CD4-positive, alpha-beta T cell treated with Interferon alpha-2 for 1 hour (primary cell): ENCODE data around the gene OSBP2.
"Not testable (repeated sequence)": the region's sequence is repeated elsewhere in the genome, so short reads cannot be mapped to it uniquely, and the experiment has no call there.

ENCODE experiments used
- DNase-seq, 2 donors: peaks; one replicate each; pipeline ENCODE4 v3.0.0-alpha.2; 2020 to 2022

Gene OSBP2

GRCh38 chr22:30773919-30774318 is 79.2 kb downstream of the OSBP2 start:
- no peak for DNase-seq

DNA sequence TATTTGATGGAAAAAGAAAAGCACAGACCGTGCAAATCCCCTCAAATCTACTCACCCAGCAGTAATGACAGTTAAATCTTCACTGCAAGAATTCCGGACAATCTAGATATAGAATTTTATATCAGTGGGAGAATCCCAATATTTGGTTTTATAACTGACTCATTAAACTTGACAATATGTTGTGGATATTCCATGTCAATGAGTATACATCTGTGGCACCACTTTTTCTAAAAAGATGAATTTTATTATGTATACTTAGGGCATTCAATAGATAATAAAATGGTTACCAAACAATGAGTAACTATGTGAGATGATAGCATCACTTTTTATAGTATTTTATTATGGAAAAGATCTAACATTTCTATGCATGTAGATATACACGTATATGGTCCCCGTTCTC is 79.9 kb downstream of the OSBP2 start:
- no peak for DNase-seq

- no peak for DNase-seq
Observed at GRCh38 chr22:30776476-30776875, 81.8 kb downstream of the OSBP2 start.

GRCh38 chr22:30777146-30777545 is 82.5 kb downstream of the OSBP2 start:
- not testable (repeated sequence) for DNase-seq

- no peak for DNase-seq
Observed at GRCh38 chr22:30777587-30777986, 82.9 kb downstream of the OSBP2 start.

GRCh38 chr22:30778261-30778660 is 83.6 kb downstream of the OSBP2 start:
- DNase-seq: no peak

- no peak for DNase-seq
Observed at GRCh38 chr22:30780026-30780425, 85.4 kb downstream of the OSBP2 start.

GRCh38 chr22:30781271-30781875 is 86.7 kb downstream of the OSBP2 start:
- DNase-seq: no peak

DNA sequence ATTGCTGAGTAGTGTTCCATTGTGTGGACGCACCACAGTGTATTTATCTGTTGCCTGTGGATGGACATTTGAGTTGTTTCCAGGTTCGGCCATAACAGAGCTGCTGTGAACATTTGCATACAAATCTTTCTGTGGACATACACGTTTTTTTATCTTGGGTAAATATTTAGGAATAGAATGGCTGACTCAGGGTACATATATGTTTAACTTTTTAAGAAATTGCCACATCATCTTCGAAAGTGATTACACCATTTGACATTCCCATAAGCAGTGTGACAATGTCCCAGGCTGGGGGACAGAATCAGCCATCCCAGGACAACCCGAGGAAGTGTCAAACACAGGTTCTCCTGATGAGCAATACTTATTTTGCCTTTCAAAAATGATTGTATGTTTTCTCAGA is 87.9 kb downstream of the OSBP2 start:
- no peak for DNase-seq

DNA sequence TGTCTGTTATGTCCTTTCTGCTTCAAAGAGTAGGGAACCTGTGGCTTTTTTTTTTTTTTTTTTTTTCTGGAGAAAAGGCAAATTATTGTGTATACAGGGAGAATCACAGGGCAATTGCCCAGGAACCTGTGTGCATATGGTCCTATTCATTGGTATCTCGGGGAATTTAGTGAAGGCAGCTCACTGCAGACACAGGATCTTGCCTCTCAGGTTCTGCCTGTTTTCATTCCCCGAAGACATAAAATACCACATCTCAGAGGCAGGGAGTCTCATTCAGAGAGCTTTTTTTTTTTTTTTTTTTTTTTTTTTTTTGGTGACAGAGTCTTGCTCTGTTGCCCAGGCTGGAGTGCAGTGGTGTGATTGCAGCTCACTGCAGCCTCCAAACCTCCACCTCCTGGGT is 88.3 kb downstream of the OSBP2 start:
- no peak for DNase-seq

GRCh38 chr22:30785527-30785926 is 90.9 kb downstream of the OSBP2 start:
- no peak for DNase-seq

GRCh38 chr22:30790366-30790765 is 95.7 kb downstream of the OSBP2 start:
- DNase-seq: no peak

- DNase-seq: no peak
Observed at GRCh38 chr22:30792456-30792855, 97.8 kb downstream of the OSBP2 start.

DNA sequence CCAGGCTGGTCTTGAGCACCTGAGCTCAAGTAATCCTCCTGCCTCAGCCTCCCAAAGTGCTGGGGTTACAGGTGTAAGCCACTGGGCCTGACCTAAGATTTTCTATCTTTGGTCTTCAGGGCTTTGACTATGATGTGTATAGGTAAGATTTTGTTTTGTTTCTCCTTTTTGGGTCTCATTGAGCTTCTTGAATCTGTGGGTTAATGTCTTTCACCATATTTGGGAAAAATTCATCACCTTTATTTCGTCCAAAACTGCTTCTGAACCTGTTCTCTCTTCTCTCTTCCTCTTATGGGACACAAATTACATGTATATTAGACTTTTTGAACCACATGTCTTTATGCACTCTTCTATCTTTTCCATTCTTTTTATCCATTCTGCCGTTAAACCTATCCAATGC is 100.4 kb downstream of the OSBP2 start:
- DNase-seq: no peak

GRCh38 chr22:30801695-30802094 is 107.0 kb downstream of the OSBP2 start:
- no peak for DNase-seq

GRCh38 chr22:30802202-30803166 is 107.8 kb downstream of the OSBP2 start:
- peak; percentile 52 to 64 for DNase-seq

- no peak for DNase-seq
Observed at GRCh38 chr22:30803679-30804078, 109.0 kb downstream of the OSBP2 start.

DNA sequence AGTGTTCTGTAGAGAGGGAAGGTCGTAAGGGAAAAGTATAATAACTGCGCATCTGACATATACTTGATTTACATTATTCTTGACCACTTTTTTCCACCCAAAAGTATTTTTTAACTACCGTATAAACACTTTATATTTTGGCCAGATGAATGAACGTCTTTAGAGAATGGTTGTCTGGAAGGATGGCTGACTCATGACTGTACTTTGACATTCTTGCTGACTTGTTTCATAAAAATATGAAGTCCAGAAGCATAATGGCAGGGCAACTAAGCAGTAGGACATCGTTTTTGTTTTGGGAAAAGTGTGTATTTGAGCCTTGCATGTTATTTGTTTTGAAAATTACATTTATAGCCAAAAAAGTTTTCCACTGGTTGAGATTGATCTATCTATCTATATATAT is 110.0 kb downstream of the OSBP2 start:
- DNase-seq: no peak

DNA sequence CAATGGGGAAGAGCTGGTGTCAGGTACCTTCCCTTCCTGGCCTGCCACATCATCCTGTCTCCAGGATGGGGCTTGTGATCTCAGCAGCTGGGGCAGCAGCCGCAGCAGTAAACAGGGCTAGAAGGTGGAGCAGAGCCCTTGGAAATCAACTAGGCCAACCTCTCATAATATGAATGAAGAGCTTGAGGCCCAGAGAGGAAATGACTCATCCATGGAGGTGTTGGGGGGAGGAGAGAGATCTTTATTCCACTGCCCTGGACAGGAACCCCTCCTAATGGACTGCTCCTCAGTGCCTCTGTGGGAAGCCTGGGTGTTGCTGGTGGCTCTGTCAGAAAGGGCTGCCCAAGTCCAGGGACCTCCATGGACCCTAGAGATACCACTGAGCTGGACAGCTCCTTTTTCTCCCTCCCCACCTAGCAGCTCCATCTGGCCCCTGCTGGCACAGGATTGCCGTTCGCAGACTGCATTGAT is 111.8 kb downstream of the OSBP2 start:
- no peak for DNase-seq

DNA sequence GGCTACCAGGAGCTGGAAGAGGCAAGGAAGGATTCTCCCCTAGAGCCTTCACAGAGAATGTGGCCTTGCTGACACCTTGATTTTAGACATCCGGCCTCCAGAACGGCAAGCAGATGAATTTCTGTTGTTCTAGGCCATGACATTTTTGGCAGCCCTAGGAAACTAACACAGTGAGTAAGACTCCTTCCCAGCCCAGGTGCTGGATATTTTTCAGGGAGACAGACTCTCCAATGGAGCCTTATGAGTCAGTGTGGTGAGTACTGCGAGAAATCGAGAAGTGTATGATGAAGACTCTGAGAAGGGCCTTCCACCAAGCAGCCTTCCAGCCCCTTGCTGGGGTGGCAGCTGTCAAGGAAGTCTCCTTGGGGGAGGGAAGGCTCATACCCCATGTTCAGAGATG is 114.4 kb downstream of the OSBP2 start:
- no peak for DNase-seq

DNA sequence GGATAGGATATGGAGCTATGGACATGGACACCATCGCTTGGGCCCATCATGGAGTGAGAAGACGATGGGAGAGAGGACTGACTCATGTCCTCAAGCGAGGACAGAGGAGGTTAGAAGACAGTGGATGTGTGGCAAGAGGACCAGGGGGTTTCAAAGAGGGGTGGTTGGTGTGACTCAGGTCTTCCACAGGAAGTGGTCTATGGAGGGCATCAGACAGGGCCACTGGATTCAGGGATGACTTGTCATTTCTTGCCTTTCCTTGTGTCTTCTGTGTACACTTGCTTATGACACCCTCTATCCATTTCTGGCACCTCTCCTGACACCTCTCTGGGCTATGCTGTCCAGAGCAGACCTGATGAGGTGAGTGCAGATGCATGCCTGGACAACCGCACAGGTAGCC is 115.4 kb downstream of the OSBP2 start:
- DNase-seq: no peak

GRCh38 chr22:30813936-30814335 is 119.3 kb downstream of the OSBP2 start:
- no peak for DNase-seq

DNA sequence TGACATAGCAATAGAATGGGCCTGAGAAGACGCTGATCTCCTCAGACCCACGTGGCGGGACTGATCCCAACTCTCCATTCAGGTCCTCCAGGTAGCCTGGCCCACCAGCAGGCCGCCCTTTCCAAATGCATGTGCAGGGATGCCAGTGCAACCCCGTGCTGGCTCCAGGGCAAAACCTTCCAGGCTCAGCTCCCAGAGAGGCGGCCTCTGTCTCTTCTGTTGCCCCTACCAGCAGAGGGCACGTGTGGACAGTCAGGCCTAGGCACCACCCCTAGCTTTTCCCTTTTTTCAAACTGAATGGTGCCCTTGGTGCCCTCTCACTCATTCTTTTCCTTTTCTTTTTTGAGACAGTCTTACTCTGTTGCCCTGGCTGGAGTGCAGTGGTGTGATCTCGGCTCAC is 121.7 kb downstream of the OSBP2 start:
- no peak for DNase-seq

- DNase-seq: no peak
Observed at GRCh38 chr22:30821381-30821780, 126.7 kb downstream of the OSBP2 start.
